Measurements from ENCODE around the gene ZIC5.

DNA sequence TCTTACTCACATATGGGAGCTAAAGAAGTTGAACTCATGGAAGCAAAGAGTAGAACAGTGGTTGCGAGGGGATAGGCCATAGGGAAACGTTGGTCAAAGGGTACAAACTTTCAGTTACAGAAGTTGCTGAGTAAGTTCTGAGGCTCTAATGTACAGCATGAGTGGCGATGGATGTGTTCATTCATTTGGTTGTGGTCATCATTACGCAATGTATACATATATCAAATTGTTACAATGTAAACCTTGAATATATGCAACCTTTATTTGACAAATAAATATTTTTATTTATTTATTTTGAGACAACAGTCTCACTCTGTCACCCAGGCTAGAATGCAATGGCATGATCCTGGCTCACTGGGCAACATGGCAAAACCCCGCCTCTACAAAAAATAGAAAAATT is 38.7 kb downstream of the ZIC5 start:
- no peak for TF ChIP-seq CTCF (IDR thresholded peaks at IDR 0.05; ENCODE audit: insufficient read depth, low read length, poor library complexity, severe bottlenecking)
- no peak for TF ChIP-seq EZH2phosphoT487 (conservative IDR thresholded peaks at IDR 0.05; ENCODE audit: low read length)
